Hair follicle dermal papilla cell (primary cell): Measurements from ENCODE around the gene GAS2L1. TPM values are rescaled to one million over a fixed set of nuclear protein-coding genes. Genes with fewer than 3 reads are reported as not detected.

ENCODE experiments used
- small RNA-seq: library from RNA; depleted of rRNA; stranded (forward); fragments of <200 nt; gene quantifications from one replicate; pipeline ENCODE3, GENCODE V24; 2012
- total RNA-seq: library from RNA; depleted of rRNA; stranded (reverse); fragments of >200 nt; gene quantifications from 2 replicates; pipeline ENCODE4 v1.2.3, GENCODE V29; 2012

GAS2L1 gene
- total RNA-seq = 25.8 and 33.5 TPM in 2 replicates

GRCh38 chr22:29306175-29306834 is at the start of gene GAS2L1:
GAS2L1 (plus strand) TSS chr22:29306650; CDS start chr22:29308106, 1,456 bp downstream.

GRCh38 chr22:29267858-29268510 is 38.5 kb upstream of the GAS2L1 start, which contains the start of the genes EWSR1 and RHBDD3:
EWSR1 (plus strand) TSS chr22:29268268; CDS start chr22:29268337, 69 bp downstream.
RHBDD3 (minus strand) TSS chr22:29267981; CDS start chr22:29265626, 2,355 bp downstream.

GRCh38 chr22:29315286-29316140 is 9.1 kb downstream of the GAS2L1 start, which contains the start of gene RASL10A:
RASL10A (minus strand) TSS chr22:29315697; CDS start chr22:29315246, 451 bp downstream.

Small RNA genes within 50 kb of the gene (small RNA-seq; reads per million reads assigned to genes)
- not detected for gene MIR3653

Other genes starting within 250 kb of the GAS2L1 start
- gene C22orf31, start 244.8 kb upstream of the GAS2L1 start, total RNA-seq = not detected in 2 replicates
- 35.0 and 39.3 TPM in 2 replicates for gene KREMEN1, start 233.6 kb upstream of the GAS2L1 start, total RNA-seq
- gene EMID1, start 100.8 kb upstream of the GAS2L1 start, total RNA-seq = 4.0 and 6.8 TPM in 2 replicates
- gene RHBDD3, start 38.7 kb upstream of the GAS2L1 start, total RNA-seq = 29.0 and 30.2 TPM in 2 replicates
- 211 and 220 TPM in 2 replicates for gene EWSR1, start 38.4 kb upstream of the GAS2L1 start, total RNA-seq
- gene RASL10A, start 9.0 kb downstream of the GAS2L1 start, total RNA-seq = not detected in 2 replicates
- gene AP1B1, start 81.9 kb downstream of the GAS2L1 start, total RNA-seq = 66.7 and 72.3 TPM in 2 replicates
- not detected in 2 replicates for gene RFPL1, start 131.9 kb downstream of the GAS2L1 start, total RNA-seq
- 0.12 and 0.16 TPM in 2 replicates for gene NEFH, start 173.6 kb downstream of the GAS2L1 start, total RNA-seq
- 44.0 and 49.3 TPM in 2 replicates for gene THOC5, start 247.1 kb downstream of the GAS2L1 start, total RNA-seq